Breast epithelium (tissue), 3 donors: ENCODE measurements around the gene STON2.

Experiments
- CTCF ChIP-seq, 3 donors: fragments of 450-650 bp; IDR thresholded peaks; one replicate each; pipeline ENCODE4 v1.5.1; 2016 to 2017; ENCODE audit warnings: antibody characterized with exemption in 3 of 3, mild to moderate bottlenecking in 3 of 3, moderate library complexity in 3 of 3
- POLR2A ChIP-seq: fragments of 450-650 bp; IDR thresholded peaks from one replicate; pipeline ENCODE4 v1.6.1; 2016; ENCODE audit warnings: antibody characterized with exemption, mild to moderate bottlenecking, moderate library complexity
- POLR2AphosphoS5 ChIP-seq, 3 donors: sonication (generic); formaldehyde crosslinking; IDR thresholded peaks; one replicate each; pipeline ENCODE4 v1.6.1; 2017; ENCODE audit warnings: antibody characterized with exemption in 3 of 3

GRCh38 chr14:81285245-81285644, 114.9 kb downstream of the STON2 start:
- TF ChIP-seq CTCF (IDR thresholded peaks at IDR 0.05) (no peak), POLR2A (no peak), POLR2AphosphoS5 (IDR thresholded peaks at IDR 0.05) (no peak)
